Esophagus squamous epithelium (tissue), 5 donors: Measurements from ENCODE around the gene VMAC. TPM values are rescaled to one million over a fixed set of nuclear protein-coding genes. Genes with fewer than 3 reads are reported as not detected.

ENCODE experiments used
- DNase-seq: peaks from one replicate; lab custom pipeline; 2025; lab: John Stamatoyannopoulos, UW
- H3K27ac ChIP-seq, 4 donors: fragments of 200-600 bp; sonication (generic); one replicate each; pipeline ENCODE4 v1.5.1; 2016 to 2019; ENCODE audit warnings: mild to moderate bottlenecking in 1 of 4
- H3K27me3 ChIP-seq, 4 donors: fragments of 200-600 bp; sonication (generic); 1 replicate in 3 of 4; 2 replicates in 1 of 4; pipeline versions ENCODE4 v1.5.1 to v1.6.0; 2017 to 2021; ENCODE audit warnings: antibody characterized with exemption in 1 of 4
- H3K36me3 ChIP-seq, 3 donors: fragments of 200-600 bp; sonication (generic); one replicate each; pipeline ENCODE4 v1.5.1; 2016 to 2019
- H3K4me1 ChIP-seq, 3 donors: fragments of 200-600 bp; sonication (generic); one replicate each; pipeline ENCODE4 v1.5.1; 2017 to 2019
- H3K4me3 ChIP-seq, 4 donors: fragments of 200-600 bp; sonication (generic); 1 replicate in 3 of 4; 2 replicates in 1 of 4; pipeline ENCODE4 v1.5.1; 2016 to 2019; ENCODE audit warnings: mild to moderate bottlenecking in 2 of 4, moderate library complexity in 1 of 4
- H3K9me3 ChIP-seq, 3 donors: fragments of 200-600 bp; sonication (generic); one replicate each; pipeline ENCODE4 v1.5.1; 2016 to 2019
- POLR2A ChIP-seq, 4 donors: fragments of 450-650 bp; IDR thresholded peaks; one replicate each; pipeline ENCODE4 v1.6.1; 2017; ENCODE audit warnings: antibody characterized with exemption in 4 of 4, mild to moderate bottlenecking in 4 of 4, moderate library complexity in 3 of 4
- WGBS, 2 donors: methylation state at CpG; one replicate each; pipeline ENCODE4 v1.1.5; 2018; 5-methylcytosine and 5-hydroxymethylcytosine counted together
- intact Hi-C: fragments of 100-400 bp; cut with DNase I; formaldehyde crosslinking; loops from one replicate; pipeline ENCODE4 v1.15.0; 2022
- total RNA-seq, 4 donors: library from RNA; depleted of rRNA; stranded (reverse); fragments of >200 nt; gene quantifications; one replicate each; pipeline ENCODE4 v1.1.0, GENCODE V29; 2016
- TF ChIP-seq, protein P1 (sequence below), 6 experiments: fragments of 450-650 bp in 4 of 6; fragments of 200-600 bp in 2 of 6; sonication (generic) in 2 of 6; IDR thresholded peaks; one replicate each; pipeline ENCODE4 v1.5.1; 2016 to 2019; ENCODE audit warnings: antibody characterized with exemption in 6 of 6, mild to moderate bottlenecking in 4 of 6, moderate library complexity in 4 of 6
- donor health status: DM: yes; HTN: yes; CAD: no.

The VMAC gene
- total RNA-seq, 4 donors from 2014 or later: 3.1 to 8.6 (median 5.6) TPM

DNA sequence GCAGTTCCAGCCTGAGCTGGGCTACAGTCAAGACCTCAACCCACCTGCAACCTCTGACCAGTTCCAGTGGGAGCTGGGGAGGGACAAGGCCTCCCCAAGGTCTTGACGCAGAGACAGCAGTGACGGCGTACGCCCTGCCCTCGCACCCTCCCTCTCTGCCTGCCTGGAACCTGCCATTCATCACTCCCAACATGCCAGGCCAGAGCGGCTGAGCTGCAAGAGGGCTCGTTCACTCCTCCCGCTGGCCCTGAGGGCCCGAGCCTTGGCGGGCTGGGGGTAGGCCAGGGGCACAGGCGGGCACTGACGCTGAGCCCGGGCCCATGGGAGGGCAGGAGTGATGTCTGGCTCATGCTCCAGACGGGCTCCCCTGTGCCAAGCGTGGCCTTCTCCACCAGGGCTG, 9.3 kb upstream of the VMAC start:
- Histone ChIP-seq H3K9me3 (no peaks in the 10 kb centered on the region), H3K27me3 (peaks cover 0 to 23% (median 0%) of the 10 kb centered on the region in 4 donors), H3K27ac (no peak overlapping the region), H3K4me3 (no peak overlapping the region), H3K36me3 (peaks cover 11 to 49% (median 12%) of the 10 kb centered on the region in 3 donors), H3K4me1 (peaks cover 12 to 80% (median 13%) of the 10 kb centered on the region in 3 donors)
- TF ChIP-seq POLR2A (IDR thresholded peaks at IDR 0.05): no peak
- TF ChIP-seq, protein P1, sequence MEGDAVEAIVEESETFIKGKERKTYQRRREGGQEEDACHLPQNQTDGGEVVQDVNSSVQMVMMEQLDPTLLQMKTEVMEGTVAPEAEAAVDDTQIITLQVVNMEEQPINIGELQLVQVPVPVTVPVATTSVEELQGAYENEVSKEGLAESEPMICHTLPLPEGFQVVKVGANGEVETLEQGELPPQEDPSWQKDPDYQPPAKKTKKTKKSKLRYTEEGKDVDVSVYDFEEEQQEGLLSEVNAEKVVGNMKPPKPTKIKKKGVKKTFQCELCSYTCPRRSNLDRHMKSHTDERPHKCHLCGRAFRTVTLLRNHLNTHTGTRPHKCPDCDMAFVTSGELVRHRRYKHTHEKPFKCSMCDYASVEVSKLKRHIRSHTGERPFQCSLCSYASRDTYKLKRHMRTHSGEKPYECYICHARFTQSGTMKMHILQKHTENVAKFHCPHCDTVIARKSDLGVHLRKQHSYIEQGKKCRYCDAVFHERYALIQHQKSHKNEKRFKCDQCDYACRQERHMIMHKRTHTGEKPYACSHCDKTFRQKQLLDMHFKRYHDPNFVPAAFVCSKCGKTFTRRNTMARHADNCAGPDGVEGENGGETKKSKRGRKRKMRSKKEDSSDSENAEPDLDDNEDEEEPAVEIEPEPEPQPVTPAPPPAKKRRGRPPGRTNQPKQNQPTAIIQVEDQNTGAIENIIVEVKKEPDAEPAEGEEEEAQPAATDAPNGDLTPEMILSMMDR (IDR thresholded peaks at IDR 0.05): no peak
- intact Hi-C loops: no loop called here
- DNase-seq: no peak
- 46% methylated on average over 4 of the region's 15 CpGs; no CpG with 5 or more reads in 1 of the 2 donors for WGBS, 2 donors

DNA sequence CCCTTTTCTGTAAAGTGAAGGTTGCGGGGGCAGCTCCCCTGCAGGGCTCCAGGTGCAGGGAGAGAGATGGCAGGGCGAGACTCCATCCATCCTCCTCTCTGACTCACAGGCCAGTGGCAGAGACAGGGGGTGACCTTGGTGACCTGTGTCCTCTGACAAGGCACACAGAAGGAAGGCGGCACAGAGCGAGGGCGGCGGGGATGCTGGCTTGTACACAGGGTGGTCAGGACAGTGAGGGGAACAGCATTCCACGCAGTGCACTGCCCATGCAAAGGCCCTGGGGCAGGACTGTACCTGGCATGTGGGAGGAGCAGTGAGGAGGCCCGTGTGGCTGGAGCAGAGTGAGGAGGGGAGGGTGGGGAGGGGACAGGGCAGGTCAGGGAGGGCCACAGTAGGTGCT, 8.8 kb upstream of the VMAC start:
- H3K27ac ChIP-seq: no peak overlapping the region
- H3K9me3 ChIP-seq: no peaks in the 10 kb centered on the region
- H3K36me3 ChIP-seq: peaks cover 11 to 54% (median 12%) of the 10 kb centered on the region in 3 donors
- no peak overlapping the region for H3K4me3 ChIP-seq
- H3K4me1 ChIP-seq: peaks cover 12 to 85% (median 13%) of the 10 kb centered on the region in 3 donors
- H3K27me3 ChIP-seq: peaks cover 0 to 20% (median 0%) of the 10 kb centered on the region in 4 donors
- DNase-seq: no peak
- intact Hi-C loops: no loop called here
- WGBS, 2 donors: 75 to 79% methylated on average over 3 to 4 of the region's 8 CpGs
- TF ChIP-seq POLR2A (IDR thresholded peaks at IDR 0.05): no peak
- TF ChIP-seq, protein P1 (IDR thresholded peaks at IDR 0.05): no peak

DNA sequence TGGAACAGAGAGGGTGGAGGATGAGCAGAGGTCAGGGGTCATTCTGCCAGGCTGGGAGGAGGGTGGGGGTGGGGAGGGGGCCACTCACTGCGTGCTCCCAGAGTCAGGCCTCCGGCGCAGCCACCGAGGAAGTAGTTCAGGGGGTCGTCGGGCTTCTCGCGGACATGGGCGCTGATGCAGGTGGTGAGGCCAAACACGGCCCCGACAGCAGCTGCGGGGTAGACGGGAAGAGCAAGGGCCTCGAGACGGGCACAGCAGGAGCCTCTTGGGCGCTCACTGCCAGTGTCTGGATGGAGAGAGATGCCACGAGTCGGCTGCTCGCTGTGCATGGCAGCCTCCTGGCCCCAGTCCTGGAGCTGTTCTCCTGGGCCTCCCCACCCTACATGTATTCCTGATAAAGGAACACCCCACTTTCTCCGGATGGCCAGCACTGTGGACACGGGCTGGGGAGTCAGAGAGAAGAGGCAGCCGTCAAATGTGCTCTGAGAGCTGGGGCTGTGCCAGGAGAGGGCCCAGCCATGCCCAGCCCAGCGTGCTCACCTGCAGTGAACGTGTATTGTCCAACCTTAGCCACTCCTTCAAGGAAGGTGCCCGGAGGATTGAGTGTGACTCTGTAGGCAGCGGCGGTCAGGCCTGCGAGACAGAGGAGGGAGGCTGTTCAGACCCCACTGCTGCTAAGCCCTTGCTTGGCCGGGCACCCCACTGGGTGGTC, 8.2 kb upstream of the VMAC start:
- intact Hi-C loops: no loop called here
- no peak for DNase-seq
- H3K27me3 ChIP-seq: peaks cover 0 to 14% (median 0%) of the 10 kb centered on the region in 4 donors

DNA sequence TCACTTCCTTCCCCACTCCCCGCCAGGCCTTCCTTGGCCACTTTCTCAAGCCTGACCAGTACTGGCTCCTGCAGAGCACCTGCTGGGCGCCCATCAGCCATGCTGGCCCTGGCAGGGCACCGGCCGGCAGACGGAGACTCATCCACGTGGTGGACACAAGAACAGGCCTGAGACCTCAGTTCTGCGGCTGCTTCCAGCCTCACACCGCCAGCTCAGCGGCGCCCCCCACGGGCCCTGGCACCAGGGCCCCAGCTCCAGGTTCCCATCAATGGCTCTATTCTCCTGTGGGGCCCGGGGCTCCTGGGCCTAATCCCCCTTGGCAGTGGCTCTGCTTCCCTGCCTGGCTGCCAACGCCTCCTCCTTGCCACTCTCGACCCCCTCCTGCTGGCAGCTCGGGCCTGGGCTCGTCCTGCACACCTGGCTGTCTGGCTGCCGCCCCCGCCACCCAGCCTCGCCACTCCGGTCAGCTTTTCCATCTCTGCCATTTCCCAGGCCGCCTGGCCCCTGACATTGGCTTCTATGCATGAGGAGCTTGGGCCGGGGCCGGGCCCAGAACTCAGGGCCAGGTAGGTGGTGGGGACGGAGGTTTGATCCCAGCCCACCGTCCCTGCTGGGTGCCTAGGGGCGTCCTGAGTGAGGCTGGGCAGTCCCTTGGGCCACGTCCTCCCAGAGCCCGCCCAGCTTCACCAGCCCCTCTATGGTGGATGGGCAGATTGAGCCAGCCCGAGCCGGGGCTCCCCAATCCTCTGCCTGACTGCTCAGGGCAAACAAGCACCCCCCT, 7.3 kb upstream of the VMAC start:
- Histone ChIP-seq H3K4me3 (no peak overlapping the region), H3K27ac (no peak overlapping the region), H3K27me3 (peaks cover 0 to 6% (median 0%) of the 10 kb centered on the region in 4 donors), H3K4me1 (peaks cover 14 to 90% (median 17%) of the 10 kb centered on the region in 3 donors), H3K9me3 (no peaks in the 10 kb centered on the region), H3K36me3 (peaks cover 11 to 67% (median 12%) of the 10 kb centered on the region in 3 donors)
- no peak for DNase-seq
- no peak for TF ChIP-seq POLR2A (IDR thresholded peaks at IDR 0.05)
- TF ChIP-seq, protein P1 (IDR thresholded peaks at IDR 0.05): no peak
- intact Hi-C loops: no loop called here
- 58 to 65% methylated on average over 13 of the region's 30 CpGs for WGBS, 2 donors

More for the DNA sequence above, 8.2 kb upstream of the VMAC start:
- Histone ChIP-seq H3K4me1 (peaks cover 12 to 90% (median 13%) of the 10 kb centered on the region in 3 donors), H3K9me3 (no peaks in the 10 kb centered on the region), H3K4me3 (no peak overlapping the region), H3K27ac (no peak overlapping the region), H3K36me3 (peaks cover 11 to 60% (median 12%) of the 10 kb centered on the region in 3 donors)
- TF ChIP-seq POLR2A (IDR thresholded peaks at IDR 0.05): no peak
- TF ChIP-seq, protein P1 (IDR thresholded peaks at IDR 0.05): no peak
- 81 to 85% methylated on average over 14 to 24 of the region's 29 CpGs for WGBS, 2 donors
